ENCODE data around the gene HIVEP3. TPM values are rescaled to one million over a fixed set of nuclear protein-coding genes. Genes with fewer than 3 reads are reported as not detected.

Gene HIVEP3
- total RNA-seq, 2 donors from 2014 or later: 4.7 to 5.8 TPM

DNA sequence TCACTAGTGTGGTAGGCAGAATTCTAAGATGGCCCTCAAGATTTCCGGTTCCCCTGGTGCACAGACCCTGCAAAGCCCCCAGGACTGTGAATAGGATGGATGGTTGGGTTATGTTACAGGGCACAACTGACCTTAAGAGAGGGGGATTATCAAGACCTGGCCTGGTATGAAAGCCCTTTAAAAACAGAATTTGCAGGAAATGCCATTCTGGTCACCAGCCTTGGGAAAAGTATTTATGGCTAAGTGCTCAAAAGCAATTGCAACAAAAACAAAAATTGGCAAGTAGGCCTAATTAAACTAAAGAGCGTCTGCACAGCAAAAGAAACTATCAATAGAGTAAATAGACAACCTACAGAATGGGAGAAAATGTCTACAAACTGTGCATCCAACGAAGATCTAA, 289.6 kb downstream of the HIVEP3 start:
- H3K4me1 ChIP-seq: no peaks in the 10 kb centered on the region
- H3K4me3 ChIP-seq: no peak overlapping the region
- no peaks in the 10 kb centered on the region for H3K27me3 ChIP-seq
- no peak overlapping the region for H3K27ac ChIP-seq
- TF ChIP-seq, protein P1, sequence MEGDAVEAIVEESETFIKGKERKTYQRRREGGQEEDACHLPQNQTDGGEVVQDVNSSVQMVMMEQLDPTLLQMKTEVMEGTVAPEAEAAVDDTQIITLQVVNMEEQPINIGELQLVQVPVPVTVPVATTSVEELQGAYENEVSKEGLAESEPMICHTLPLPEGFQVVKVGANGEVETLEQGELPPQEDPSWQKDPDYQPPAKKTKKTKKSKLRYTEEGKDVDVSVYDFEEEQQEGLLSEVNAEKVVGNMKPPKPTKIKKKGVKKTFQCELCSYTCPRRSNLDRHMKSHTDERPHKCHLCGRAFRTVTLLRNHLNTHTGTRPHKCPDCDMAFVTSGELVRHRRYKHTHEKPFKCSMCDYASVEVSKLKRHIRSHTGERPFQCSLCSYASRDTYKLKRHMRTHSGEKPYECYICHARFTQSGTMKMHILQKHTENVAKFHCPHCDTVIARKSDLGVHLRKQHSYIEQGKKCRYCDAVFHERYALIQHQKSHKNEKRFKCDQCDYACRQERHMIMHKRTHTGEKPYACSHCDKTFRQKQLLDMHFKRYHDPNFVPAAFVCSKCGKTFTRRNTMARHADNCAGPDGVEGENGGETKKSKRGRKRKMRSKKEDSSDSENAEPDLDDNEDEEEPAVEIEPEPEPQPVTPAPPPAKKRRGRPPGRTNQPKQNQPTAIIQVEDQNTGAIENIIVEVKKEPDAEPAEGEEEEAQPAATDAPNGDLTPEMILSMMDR (IDR thresholded peaks at IDR 0.05): no peak
- no peak for DNase-seq (ENCODE audit: low spot score)
- H3K36me3 ChIP-seq: no peaks in the 10 kb centered on the region
- no peaks in the 10 kb centered on the region for H3K9me3 ChIP-seq

- no peak overlapping the region for H3K27ac ChIP-seq
- H3K27me3 ChIP-seq: no peaks in the 10 kb centered on the region
- no peaks in the 10 kb centered on the region for H3K4me1 ChIP-seq
- TF ChIP-seq, protein P1 (IDR thresholded peaks at IDR 0.05): no peak
- H3K9me3 ChIP-seq: no peaks in the 10 kb centered on the region
- H3K36me3 ChIP-seq: no peaks in the 10 kb centered on the region
- no peak overlapping the region for H3K4me3 ChIP-seq
- DNase-seq (ENCODE audit: low spot score): no peak
These were observed 291.0 kb downstream of the HIVEP3 start for GRCh38 chr1:41627491-41628280.

- DNase-seq (ENCODE audit: low spot score): no peak
- Histone ChIP-seq H3K4me3 (no peak overlapping the region), H3K9me3 (no peaks in the 10 kb centered on the region), H3K4me1 (no peaks in the 10 kb centered on the region), H3K27ac (no peak overlapping the region), H3K36me3 (no peaks in the 10 kb centered on the region), H3K27me3 (no peaks in the 10 kb centered on the region)
- TF ChIP-seq, protein P1 (IDR thresholded peaks at IDR 0.05): no peak
These were observed 291.9 kb downstream of the HIVEP3 start for GRCh38 chr1:41626616-41627375.

- no peaks in the 10 kb centered on the region for H3K36me3 ChIP-seq
- H3K9me3 ChIP-seq: no peaks in the 10 kb centered on the region
- H3K4me1 ChIP-seq: no peaks in the 10 kb centered on the region
- TF ChIP-seq, protein P1 (IDR thresholded peaks at IDR 0.05): no peak
- no peaks in the 10 kb centered on the region for H3K27me3 ChIP-seq
- no peak overlapping the region for H3K4me3 ChIP-seq
- no peak for DNase-seq (ENCODE audit: low spot score)
- H3K27ac ChIP-seq: no peak overlapping the region
These were observed 292.6 kb downstream of the HIVEP3 start for GRCh38 chr1:41626146-41626545.

DNA sequence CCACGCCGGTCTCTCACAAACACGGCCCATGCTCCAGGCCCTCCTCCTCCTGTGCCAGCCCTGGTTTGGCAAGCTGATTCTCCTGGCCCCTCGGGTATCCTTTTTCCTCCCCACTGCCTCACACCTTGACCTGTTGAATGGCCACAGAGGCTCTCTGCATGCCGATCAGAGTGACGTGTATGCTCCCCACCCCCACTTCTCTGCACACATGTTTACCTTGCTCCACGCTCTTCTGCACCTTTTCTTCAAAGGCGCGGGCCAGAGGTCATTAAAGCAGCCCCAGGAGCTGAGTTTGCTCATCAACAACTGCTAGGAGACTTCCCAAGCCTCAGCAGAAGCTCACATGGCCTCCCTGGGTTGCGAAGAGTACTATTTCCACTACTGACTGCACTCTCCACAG, 295.0 kb downstream of the HIVEP3 start:
- Histone ChIP-seq H3K36me3 (no peaks in the 10 kb centered on the region), H3K9me3 (no peaks in the 10 kb centered on the region), H3K27ac (no peak overlapping the region), H3K4me1 (peaks cover 0 to 5% of the 10 kb centered on the region in 2 donors), H3K4me3 (no peak overlapping the region), H3K27me3 (no peaks in the 10 kb centered on the region)
- TF ChIP-seq, protein P1 (IDR thresholded peaks at IDR 0.05): no peak
- DNase-seq (ENCODE audit: low spot score): no peak

Data from right atrium auricular region (tissue), 2 donors.